ENCODE measurements around the gene UMPS. TPM values are rescaled to one million over a fixed set of nuclear protein-coding genes. Genes with fewer than 3 reads are reported as not detected.

Gene UMPS
- total RNA-seq, 1 donor from 2014 or later, result 19.4 TPM

GRCh38 chr3:124760601-124761000 lies 30.3 kb downstream of the UMPS start:
- Mint-ChIP-seq H3K36me3 (ENCODE audit: low read depth) (peaks cover 19% of the 10 kb centered on the region), H3K27me3 (ENCODE audit: low read depth) (no peaks in the 10 kb centered on the region), H3K4me1 (ENCODE audit: low read depth) (peaks cover 43% of the 10 kb centered on the region), H3K27ac (ENCODE audit: unreplicated experiment) (no peak overlapping the region), H3K9me3 (ENCODE audit: low read depth) (no peaks in the 10 kb centered on the region), H3K4me3 (ENCODE audit: unreplicated experiment) (no peak overlapping the region)
- DNase-seq (ENCODE audit: low spot score), result no peak
- no peak for TF ChIP-seq CTCF (IDR thresholded peaks at IDR 0.05)

GRCh38 chr3:124761250-124761796 lies 31.1 kb downstream of the UMPS start:
- H3K9me3 Mint-ChIP-seq (ENCODE audit: low read depth), result no peaks in the 10 kb centered on the region
- no peak for DNase-seq (ENCODE audit: low spot score)
- H3K4me1 Mint-ChIP-seq (ENCODE audit: low read depth), result peaks cover 48% of the 10 kb centered on the region
- TF ChIP-seq CTCF (IDR thresholded peaks at IDR 0.05), result peak; percentile 100
- H3K4me3 Mint-ChIP-seq (ENCODE audit: unreplicated experiment), result no peak overlapping the region
- H3K27ac Mint-ChIP-seq (ENCODE audit: unreplicated experiment), result no peak overlapping the region
- peaks cover 25% of the 10 kb centered on the region for H3K36me3 Mint-ChIP-seq (ENCODE audit: low read depth)
- no peaks in the 10 kb centered on the region for H3K27me3 Mint-ChIP-seq (ENCODE audit: low read depth)

- no peak overlapping the region for H3K4me3 Mint-ChIP-seq (ENCODE audit: unreplicated experiment)
- peaks cover 32% of the 10 kb centered on the region for H3K36me3 Mint-ChIP-seq (ENCODE audit: low read depth)
- no peak for DNase-seq (ENCODE audit: low spot score)
- H3K4me1 Mint-ChIP-seq (ENCODE audit: low read depth), result peaks cover 48% of the 10 kb centered on the region
- H3K27me3 Mint-ChIP-seq (ENCODE audit: low read depth), result no peaks in the 10 kb centered on the region
- TF ChIP-seq CTCF (IDR thresholded peaks at IDR 0.05), result no peak
- peak overlapping the region; percentile 10 for H3K27ac Mint-ChIP-seq (ENCODE audit: unreplicated experiment)
- H3K9me3 Mint-ChIP-seq (ENCODE audit: low read depth), result no peaks in the 10 kb centered on the region
These were observed 31.8 kb downstream of the UMPS start for GRCh38 chr3:124761935-124762660.

- H3K27me3 Mint-ChIP-seq (ENCODE audit: low read depth), result no peaks in the 10 kb centered on the region
- peaks cover 36% of the 10 kb centered on the region for H3K36me3 Mint-ChIP-seq (ENCODE audit: low read depth)
- H3K9me3 Mint-ChIP-seq (ENCODE audit: low read depth), result no peaks in the 10 kb centered on the region
- no peak for TF ChIP-seq CTCF (IDR thresholded peaks at IDR 0.05)
- DNase-seq (ENCODE audit: low spot score), result no peak
- no peak overlapping the region for H3K4me3 Mint-ChIP-seq (ENCODE audit: unreplicated experiment)
- H3K27ac Mint-ChIP-seq (ENCODE audit: unreplicated experiment), result peak overlapping the region; percentile 65
- peaks cover 48% of the 10 kb centered on the region for H3K4me1 Mint-ChIP-seq (ENCODE audit: low read depth)
These were observed 32.4 kb downstream of the UMPS start for GRCh38 chr3:124762661-124763011.

- Mint-ChIP-seq H3K27ac (ENCODE audit: unreplicated experiment) (no peak overlapping the region), H3K36me3 (ENCODE audit: low read depth) (peaks cover 40% of the 10 kb centered on the region), H3K9me3 (ENCODE audit: low read depth) (no peaks in the 10 kb centered on the region), H3K4me1 (ENCODE audit: low read depth) (peaks cover 48% of the 10 kb centered on the region), H3K4me3 (ENCODE audit: unreplicated experiment) (no peak overlapping the region), H3K27me3 (ENCODE audit: low read depth) (no peaks in the 10 kb centered on the region)
- no peak for DNase-seq (ENCODE audit: low spot score)
- no peak for TF ChIP-seq CTCF (IDR thresholded peaks at IDR 0.05)
These were observed 33.0 kb downstream of the UMPS start for GRCh38 chr3:124763206-124763605.

Data from chondrocyte (in vitro differentiated cells).